HG02943 (cell line): ENCODE data around the gene LYSMD1.

ENCODE experiments used
- ATAC-seq: cut with Tn5 transposase; IDR thresholded peaks from one replicate; pipeline ENCODE4 v1.9.1; 2021; ENCODE audit warnings: mild to moderate bottlenecking, low read depth, moderate library complexity; ENCODE audit not compliant: unreplicated experiment

LYSMD1 gene

GRCh38 chr1:151143986-151144385 is 21.7 kb downstream of the LYSMD1 start:
- no peak for ATAC-seq

GRCh38 chr1:151143057-151143435 is 22.7 kb downstream of the LYSMD1 start:
- ATAC-seq = no peak

GRCh38 chr1:151142411-151143056 is 23.2 kb downstream of the LYSMD1 start:
- ATAC-seq = no peak

GRCh38 chr1:151137789-151138188 is 27.9 kb downstream of the LYSMD1 start:
- no peak for ATAC-seq

- no peak for ATAC-seq
Measured at GRCh38 chr1:151135433-151136385, 30.0 kb downstream of the LYSMD1 start.

- ATAC-seq = no peak
Measured at GRCh38 chr1:151134991-151135390, 30.7 kb downstream of the LYSMD1 start.

- ATAC-seq = no peak
Measured at GRCh38 chr1:151134396-151134795, 31.3 kb downstream of the LYSMD1 start.

GRCh38 chr1:151133018-151133806 is 32.5 kb downstream of the LYSMD1 start:
- ATAC-seq = no peak

- ATAC-seq = no peak
Measured at GRCh38 chr1:151132335-151133017, 33.2 kb downstream of the LYSMD1 start.

GRCh38 chr1:151131701-151132334 is 33.9 kb downstream of the LYSMD1 start:
- no peak for ATAC-seq

GRCh38 chr1:151130987-151131586 is 34.6 kb downstream of the LYSMD1 start:
- ATAC-seq = no peak

GRCh38 chr1:151128800-151129199 is 36.9 kb downstream of the LYSMD1 start:
- no peak for ATAC-seq

- ATAC-seq = no peak
Measured at GRCh38 chr1:151124763-151125403, 40.8 kb downstream of the LYSMD1 start.

- ATAC-seq = no peak
Measured at GRCh38 chr1:151113877-151114276, 51.8 kb downstream of the LYSMD1 start.
